HL-60 (cell line): ENCODE measurements around the gene ADAMTS20.
A peak's percentile ranks its signal among the peaks of the same experiment; 100 is the strongest.

Experiments used
- DNase-seq, 2 experiments: peaks; one replicate each; pipeline ENCODE4 v3.0.0-alpha.2; 2010 to 2020; ENCODE audit warnings: low read depth in 1 of 2, low spot score in 1 of 2
- H3K27ac ChIP-seq: fragments of 250-450 bp; sonication (Bioruptor Pico); replicated peaks from 2 replicates; pipeline ENCODE4 v1.5.1; 2020; ENCODE audit warnings: mild to moderate bottlenecking, moderate library complexity
- H3K27me3 ChIP-seq: fragments of 250-450 bp; sonication (Bioruptor Pico); 2 replicates; pipeline ENCODE4 v1.5.1; 2021; ENCODE audit warnings: mild to moderate bottlenecking, moderate library complexity; ENCODE audit not compliant: insufficient read depth, poor library complexity, severe bottlenecking
- H3K4me3 ChIP-seq: replicated peaks from 2 replicates; pipeline ENCODE4 v1.5.1; 2011; ENCODE audit warnings: mild to moderate bottlenecking, control low read depth, low read length; ENCODE audit not compliant: insufficient read depth
- CTCF ChIP-seq: IDR thresholded peaks from one replicate; pipeline ENCODE4 v1.5.1; 2011; ENCODE audit warnings: low read length, control low read depth, inconsistent platforms; ENCODE audit not compliant: insufficient read depth
- GABPA ChIP-seq: IDR thresholded peaks from 2 replicates; pipeline ENCODE4 v1.6.1; 2012; ENCODE audit warnings: low read depth
- POLR2AphosphoS5 ChIP-seq: IDR thresholded peaks from 2 replicates; pipeline ENCODE4 v1.6.1; 2012; ENCODE audit warnings: low read depth
- REST ChIP-seq: IDR thresholded peaks from 2 replicates; pipeline ENCODE4 v1.6.1; 2012; ENCODE audit warnings: low read depth; ENCODE audit not compliant: insufficient replicate concordance
- SPI1 ChIP-seq: IDR thresholded peaks from 2 replicates; pipeline ENCODE4 v1.6.1; 2012; ENCODE audit warnings: low read depth, mild to moderate bottlenecking, borderline replicate concordance

ADAMTS20 gene

GRCh38 chr12:43444940-43445564, 107.0 kb downstream of the ADAMTS20 start:
- no peak overlapping the region for H3K27ac ChIP-seq
- no peak overlapping the region for H3K4me3 ChIP-seq
- DNase-seq: peak; percentile 33 to 60
- TF ChIP-seq POLR2AphosphoS5: no peak
- peak; percentile 51 for TF ChIP-seq CTCF
- TF ChIP-seq REST: no peak
- TF ChIP-seq GABPA: no peak
- H3K27me3 ChIP-seq: no peaks in the 10 kb centered on the region

- H3K4me3 ChIP-seq: no peak overlapping the region
- no peak overlapping the region for H3K27ac ChIP-seq
- H3K27me3 ChIP-seq: no peaks in the 10 kb centered on the region
- no peak for TF ChIP-seq POLR2AphosphoS5
- TF ChIP-seq GABPA: no peak
- no peak for TF ChIP-seq CTCF
- no peak for TF ChIP-seq REST
- TF ChIP-seq SPI1: no peak
- no peak for DNase-seq
Observed at GRCh38 chr12:43436597-43436996, 115.4 kb downstream of the ADAMTS20 start.

GRCh38 chr12:43434614-43435013, 117.4 kb downstream of the ADAMTS20 start:
- DNase-seq: no peak
- TF ChIP-seq CTCF: no peak
- peak; percentile 53 for TF ChIP-seq GABPA
- Histone ChIP-seq H3K27me3 (no peaks in the 10 kb centered on the region), H3K27ac (no peak overlapping the region), H3K4me3 (no peak overlapping the region)

GRCh38 chr12:43428088-43428600, 123.9 kb downstream of the ADAMTS20 start:
- DNase-seq: no peak
- Histone ChIP-seq H3K4me3 (no peak overlapping the region), H3K27me3 (no peaks in the 10 kb centered on the region), H3K27ac (no peak overlapping the region)
- TF ChIP-seq REST (no peak), POLR2AphosphoS5 (no peak), GABPA (no peak), CTCF (no peak), SPI1 (no peak)
